HL-60/S4 treated with phorbol 12-myristate 13-acetate at 8.2 ng/mL for 4 days and 3 days (cell line): ENCODE measurements around the gene C22orf31.

Experiments
- in situ Hi-C: fragments of 300-500 bp; cut with MboI; formaldehyde crosslinking; loops from 2 replicates; pipeline ENCODE4 v1.15.0; 2022; ENCODE audit warnings: low sequenced_read_pairs

The C22orf31 gene

GRCh38 chr22:29081517-29082236 is 20.0 kb upstream of the C22orf31 start:
- in situ Hi-C loops, result no loop called here

- in situ Hi-C loops, result no loop called here
Measured at GRCh38 chr22:29080106-29080975, 18.7 kb upstream of the C22orf31 start.

DNA sequence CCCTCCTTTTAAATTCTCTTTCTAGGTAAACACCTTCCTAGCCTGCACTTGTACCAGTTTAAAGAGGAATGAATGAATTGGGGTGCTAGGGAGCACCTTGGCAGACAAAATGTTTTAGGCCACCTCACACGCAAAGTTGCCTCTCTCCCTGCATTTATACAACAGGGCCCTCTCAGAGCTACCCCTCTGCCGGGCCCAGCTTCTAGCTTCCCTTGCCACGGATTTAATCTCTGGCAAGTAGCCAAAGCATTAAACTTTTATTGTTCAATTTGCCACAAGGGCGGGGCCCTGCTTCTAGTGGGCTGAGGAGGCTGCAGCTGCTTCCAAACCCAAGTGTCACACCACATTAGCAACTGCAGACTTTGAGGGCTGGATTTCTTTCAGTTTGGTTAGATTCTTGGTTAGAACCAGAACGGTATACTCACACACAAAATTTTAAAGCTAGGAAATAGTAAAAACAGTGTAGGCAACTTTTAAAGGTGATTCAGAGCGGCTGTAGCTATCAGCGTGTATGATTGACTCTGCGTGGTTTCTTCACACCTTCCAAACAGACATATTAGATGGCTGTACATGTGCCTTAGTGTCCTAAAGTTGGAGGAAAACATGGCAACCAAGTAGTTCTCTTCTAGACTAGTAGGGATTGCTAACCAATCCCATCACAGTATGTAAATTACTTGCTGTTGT is 17.7 kb upstream of the C22orf31 start:
- in situ Hi-C loops, result no loop called here

GRCh38 chr22:29078869-29079207 is 17.2 kb upstream of the C22orf31 start:
- in situ Hi-C loops, result no loop called here

GRCh38 chr22:29078036-29078868 is 16.6 kb upstream of the C22orf31 start:
- in situ Hi-C loops, result no loop called here

- in situ Hi-C loops, result loop anchor here (25.0 kb wide), 2 partner anchors 163 to 462 kb away; no protein-coding TSS in a partner anchor
Measured at GRCh38 chr22:29074276-29074772, 12.7 kb upstream of the C22orf31 start.

DNA sequence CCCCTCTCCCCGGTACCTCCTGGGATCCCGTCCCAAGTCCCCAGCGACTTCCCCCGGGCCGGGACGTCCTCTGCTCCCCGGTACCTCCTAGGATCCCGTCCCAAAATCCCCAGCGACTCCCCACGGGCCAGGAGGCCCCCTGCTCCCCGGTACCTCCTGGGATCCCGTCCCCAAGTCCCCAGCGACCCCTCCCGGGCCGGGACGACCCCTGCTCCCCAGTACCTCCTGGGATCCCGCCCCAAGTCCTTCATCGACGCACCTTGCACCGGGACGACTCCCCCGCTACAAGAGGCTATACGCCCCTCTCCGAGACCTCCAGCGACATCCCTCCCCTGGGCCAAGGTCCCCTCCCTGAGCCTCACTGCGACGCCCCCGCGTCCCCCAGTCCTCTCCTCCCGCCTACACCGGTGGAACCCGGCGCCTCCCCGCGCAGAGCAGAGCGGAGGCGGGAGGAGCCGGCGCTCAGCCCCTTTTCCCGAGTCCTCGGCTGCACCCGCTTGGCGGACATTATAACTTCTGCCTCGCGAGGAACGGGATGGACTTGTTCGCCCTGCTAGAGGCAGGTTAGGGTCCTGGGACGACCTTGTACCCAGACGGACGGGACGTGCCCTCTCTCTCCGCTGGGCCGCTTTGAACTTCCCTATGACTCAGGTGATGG is 12.1 kb upstream of the C22orf31 start:
- in situ Hi-C loops, result loop anchor here (25.0 kb wide), 2 partner anchors 164 to 461 kb away; no protein-coding TSS in a partner anchor

DNA sequence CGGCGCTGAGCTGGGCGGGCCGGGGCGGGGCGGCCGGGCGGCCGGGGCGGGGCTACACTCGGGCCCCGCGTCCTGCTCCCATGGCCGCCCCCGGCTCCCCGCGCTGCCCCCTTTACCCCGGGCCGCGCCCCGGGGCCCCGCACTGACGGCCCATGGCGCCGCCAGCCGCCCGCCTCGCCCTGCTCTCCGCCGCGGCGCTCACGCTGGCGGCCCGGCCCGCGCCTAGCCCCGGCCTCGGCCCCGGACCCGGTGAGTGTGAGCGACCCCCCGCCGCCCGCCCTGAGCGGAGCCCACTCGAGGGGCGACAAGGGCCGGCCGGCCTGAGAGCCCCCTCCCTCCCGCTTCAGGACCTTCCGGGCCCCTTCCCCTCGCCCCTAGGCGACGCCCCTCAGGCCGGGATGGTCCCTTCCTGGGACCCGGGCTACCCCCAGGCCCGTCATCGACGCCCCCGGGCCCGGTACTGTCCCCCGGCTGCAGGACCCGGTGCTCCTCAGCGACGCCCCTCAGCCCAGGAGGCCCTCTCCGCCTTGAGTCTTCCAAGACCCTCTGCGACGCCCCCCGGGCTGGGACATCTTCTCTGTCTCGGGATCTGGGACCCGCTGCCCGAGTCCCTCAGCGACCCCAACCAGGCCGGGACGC is 11.5 kb upstream of the C22orf31 start, which contains the start of gene KREMEN1:
Gene KREMEN1 (plus strand): TSS at position 57 of the 639 bp plus-strand sequence. CDS start 96 bp downstream, at position 153.
- in situ Hi-C loops, result loop anchor here (25.0 kb wide), 2 partner anchors 164 to 461 kb away; no protein-coding TSS in a partner anchor

DNA sequence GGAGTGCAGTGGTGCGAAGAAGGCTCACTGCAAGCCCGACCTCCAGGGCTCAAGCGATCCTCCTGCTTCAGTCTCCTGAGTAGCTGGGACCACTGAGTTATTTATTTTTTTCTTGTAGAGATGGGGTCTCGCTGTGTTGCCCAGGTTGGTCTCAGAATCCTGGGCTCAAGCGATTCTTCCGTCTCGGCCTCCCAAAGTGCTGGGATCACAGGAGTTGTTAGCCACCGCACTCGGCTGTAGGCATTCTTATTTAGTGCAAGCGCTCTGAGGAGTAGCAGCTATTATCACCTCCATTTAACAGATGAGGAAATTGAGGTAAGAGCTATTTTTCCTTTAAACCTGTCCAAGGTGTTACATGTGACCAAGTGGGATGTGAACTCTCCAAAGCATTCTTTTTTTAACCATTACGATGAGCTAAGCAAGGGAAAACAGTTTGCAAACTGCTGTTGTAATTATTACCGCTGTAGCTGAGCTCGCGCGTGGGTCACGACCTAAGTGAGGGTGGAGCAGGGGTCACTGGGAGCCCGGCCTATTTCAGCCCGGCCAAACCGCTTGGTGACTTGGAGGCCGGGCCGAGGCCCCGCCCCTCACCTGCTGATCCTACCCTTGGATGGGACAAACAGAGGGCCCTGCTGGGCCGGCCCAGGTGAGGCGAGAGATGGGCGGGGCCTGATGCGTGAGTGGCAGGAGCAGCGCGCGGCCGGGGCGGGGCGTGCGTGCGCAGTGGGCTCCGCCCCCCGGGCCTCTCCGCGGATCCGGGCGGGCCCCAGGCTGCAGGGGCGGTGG is 10.8 kb upstream of the C22orf31 start:
- in situ Hi-C loops, result loop anchor here (25.0 kb wide), 2 partner anchors 165 to 460 kb away; no protein-coding TSS in a partner anchor

- in situ Hi-C loops, result loop anchor here (25.0 kb wide), 2 partner anchors 166 to 459 kb away; no protein-coding TSS in a partner anchor
Measured at GRCh38 chr22:29071261-29072045, 9.8 kb upstream of the C22orf31 start.

DNA sequence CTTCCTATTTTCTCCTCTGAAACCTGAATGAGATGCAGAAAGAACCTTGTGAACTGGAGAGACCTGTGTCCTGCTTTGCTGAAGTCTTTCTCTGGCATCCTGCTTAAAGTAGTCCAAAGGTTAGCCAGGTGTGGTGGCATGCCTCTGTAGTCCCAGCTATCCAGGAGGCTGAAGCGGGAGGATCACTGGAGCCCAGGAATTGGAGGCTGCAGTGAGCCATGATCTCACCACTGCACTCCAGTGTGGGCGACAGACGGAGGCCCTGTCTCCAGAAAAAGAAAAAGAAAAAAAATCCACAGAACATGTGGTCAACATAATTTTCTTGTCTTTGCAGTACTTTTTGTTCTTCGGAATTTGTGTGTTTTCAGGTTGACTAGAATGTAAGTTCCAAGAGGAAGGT is 8.9 kb upstream of the C22orf31 start:
- in situ Hi-C loops, result loop anchor here (25.0 kb wide), 2 partner anchors 167 to 458 kb away; no protein-coding TSS in a partner anchor

DNA sequence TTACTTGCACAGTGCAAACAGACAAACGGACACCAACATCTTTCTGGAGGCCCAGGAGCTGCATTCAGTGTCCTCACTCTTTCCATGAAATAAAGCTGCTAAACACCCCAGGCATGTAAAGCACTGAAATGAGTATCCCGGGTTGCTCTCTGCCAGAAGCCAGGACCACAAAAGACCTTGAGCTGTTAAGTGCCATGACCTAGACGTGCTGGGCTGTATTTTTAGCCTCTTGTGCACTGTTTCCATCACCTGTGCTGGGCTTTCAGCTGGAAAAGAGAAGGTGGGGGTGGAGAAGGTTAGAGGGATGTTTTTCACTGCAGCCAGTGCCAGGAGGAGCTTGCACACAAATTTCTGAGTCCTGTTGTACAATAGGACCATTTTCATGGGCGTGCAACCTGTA is 7.8 kb upstream of the C22orf31 start:
- in situ Hi-C loops, result loop anchor here (25.0 kb wide), 2 partner anchors 168 to 457 kb away; no protein-coding TSS in a partner anchor

GRCh38 chr22:29065468-29066190 is 4.0 kb upstream of the C22orf31 start:
- in situ Hi-C loops, result loop anchor here (25.0 kb wide), 2 partner anchors 172 to 453 kb away; no protein-coding TSS in a partner anchor

DNA sequence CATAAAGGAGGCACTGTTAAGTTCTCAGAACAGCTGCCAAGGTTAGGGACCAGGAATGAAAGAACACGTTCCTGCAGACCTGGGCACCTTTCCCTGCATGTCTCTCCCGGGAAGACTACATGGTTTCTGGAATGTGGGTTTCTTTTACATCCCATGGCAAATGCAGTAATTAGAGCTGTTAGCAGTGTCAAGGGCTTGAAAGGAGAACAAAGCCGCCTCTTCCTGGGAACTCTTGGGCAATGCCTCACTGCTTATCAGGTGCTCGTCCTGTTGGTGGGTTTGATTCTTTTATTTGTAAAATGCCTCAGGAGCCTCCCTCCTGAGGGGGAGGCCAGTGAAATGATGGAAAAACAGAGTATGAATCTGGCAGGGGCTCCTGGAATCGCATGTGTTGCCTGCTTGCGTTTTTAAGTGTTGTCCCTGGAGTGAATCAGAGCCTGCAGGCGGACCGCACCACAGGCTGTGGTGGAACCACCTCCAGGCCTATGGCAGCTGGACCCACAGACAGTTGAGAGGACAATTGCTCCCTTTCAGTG is 723 bp upstream of the C22orf31 start:
- in situ Hi-C loops, result loop anchor here (25.0 kb wide), 2 partner anchors 175 to 450 kb away; no protein-coding TSS in a partner anchor

- in situ Hi-C loops, result loop anchor here (25.0 kb wide), 2 partner anchors 176 to 449 kb away; no protein-coding TSS in a partner anchor
Measured at GRCh38 chr22:29060931-29061330, 700 bp downstream of the C22orf31 start.
